Myocyte (in vitro differentiated cells): Measurements from ENCODE around the gene ST6GALNAC3. TPM values are rescaled to one million over a fixed set of nuclear protein-coding genes. Genes with fewer than 3 reads are reported as not detected.
"Not testable (repeated sequence)": the region's sequence is repeated elsewhere in the genome, so short reads cannot be mapped to it uniquely, and the experiment has no call there.

ENCODE experiments used
- DNase-seq: peaks from one replicate; pipeline ENCODE4 v3.0.0-alpha.2; 2012; ENCODE audit warnings: low read depth
- total RNA-seq: library from RNA; depleted of rRNA; stranded (reverse); fragments of >200 nt; gene quantifications from 2 replicates; pipeline ENCODE4 v1.2.3, GENCODE V29; 2014

ST6GALNAC3 gene
- total RNA-seq, 1 donor from 2014 or later: not detected

- no peak for DNase-seq
These were observed 31.7 kb downstream of the ST6GALNAC3 start for GRCh38 chr1:76106251-76106650.

DNA sequence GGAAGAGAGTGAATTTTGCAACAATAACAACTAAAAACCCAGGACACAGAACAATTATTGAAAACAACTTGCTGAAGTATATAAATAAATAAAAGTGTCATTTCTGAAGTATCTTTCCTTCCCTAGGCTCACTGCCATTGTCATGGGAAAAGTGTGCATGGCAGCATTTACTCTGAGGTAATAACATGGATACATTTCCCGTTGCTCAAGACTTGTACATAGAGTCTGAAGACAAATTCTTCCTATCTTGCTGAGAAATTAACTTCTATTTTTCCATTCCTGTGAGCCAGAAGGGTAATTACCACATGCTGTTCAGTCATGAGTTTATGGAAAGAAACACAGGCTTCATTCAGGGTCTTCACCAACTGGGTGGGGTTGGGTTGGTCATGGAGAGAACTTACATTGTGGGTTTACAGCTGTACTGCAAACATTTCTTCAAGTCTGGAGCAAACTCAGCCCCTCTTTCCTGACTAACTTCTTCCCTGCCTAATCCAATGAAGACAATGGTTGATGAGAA lies 32.2 kb downstream of the ST6GALNAC3 start:
- DNase-seq: no peak

DNA sequence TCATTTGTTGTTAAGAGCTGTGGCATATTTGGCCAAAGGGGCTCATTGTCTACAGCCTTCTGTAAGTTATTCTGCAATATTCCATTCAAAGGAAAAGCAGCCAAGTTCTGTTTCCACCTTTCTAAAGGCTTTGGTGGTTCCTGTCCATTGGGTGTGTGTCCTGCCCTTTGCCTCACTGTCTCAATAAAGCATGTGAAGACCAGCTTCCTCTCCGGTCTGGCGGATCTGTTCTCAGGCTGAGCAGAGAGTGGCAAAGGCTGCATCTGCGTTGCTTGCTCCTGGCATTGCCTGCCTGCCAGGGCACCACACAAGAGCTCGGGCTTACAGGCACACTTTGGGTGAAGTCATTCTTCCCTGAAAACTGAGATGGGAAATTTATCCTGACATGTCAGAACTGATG lies 34.9 kb downstream of the ST6GALNAC3 start:
- no peak for DNase-seq

GRCh38 chr1:76109901-76110560 lies 35.5 kb downstream of the ST6GALNAC3 start:
- DNase-seq: no peak

DNA sequence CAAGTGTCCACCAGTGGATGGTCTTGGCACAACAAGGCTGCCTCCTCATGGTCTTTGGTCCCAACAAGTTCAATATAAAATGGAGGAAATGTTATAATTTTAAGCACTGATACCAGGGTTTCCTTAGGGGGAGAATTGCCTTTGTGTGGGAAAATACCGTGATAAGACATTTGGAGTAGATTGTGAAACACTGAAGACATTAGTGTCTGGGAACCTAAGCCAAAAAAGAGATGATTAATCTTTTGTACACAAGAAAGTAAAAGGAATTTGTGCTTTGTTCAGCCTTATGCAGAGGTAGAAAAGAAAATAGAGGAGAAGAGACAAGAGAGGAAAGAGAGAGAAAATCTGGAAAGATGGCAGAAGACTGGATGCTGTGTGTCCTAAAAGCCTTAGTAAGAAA lies 36.1 kb downstream of the ST6GALNAC3 start:
- no peak for DNase-seq

- not testable (repeated sequence) for DNase-seq
These were observed 37.8 kb downstream of the ST6GALNAC3 start for GRCh38 chr1:76112321-76112720.

- no peak for DNase-seq
These were observed 38.9 kb downstream of the ST6GALNAC3 start for GRCh38 chr1:76113446-76113845.

GRCh38 chr1:76115171-76115570 lies 40.6 kb downstream of the ST6GALNAC3 start:
- DNase-seq: no peak

DNA sequence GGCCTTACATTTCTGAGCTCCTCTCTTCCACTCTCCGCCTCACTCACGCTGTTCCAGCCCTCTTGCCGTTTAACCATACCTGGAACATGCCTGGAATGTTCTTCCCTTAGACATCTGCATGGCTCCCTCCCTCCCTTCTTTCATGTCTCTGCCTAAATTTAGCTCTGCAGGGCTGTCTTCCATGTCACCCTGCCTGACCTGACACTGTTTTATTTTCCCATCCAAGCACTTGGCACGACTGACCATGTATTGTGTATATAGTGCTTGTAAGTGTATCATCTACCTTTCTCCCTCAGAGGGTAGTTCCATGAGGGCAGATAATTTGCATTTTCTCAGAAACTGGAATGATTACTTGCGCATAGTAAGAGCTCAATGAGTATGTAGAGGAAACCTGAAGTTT lies 47.3 kb downstream of the ST6GALNAC3 start:
- DNase-seq: no peak

DNA sequence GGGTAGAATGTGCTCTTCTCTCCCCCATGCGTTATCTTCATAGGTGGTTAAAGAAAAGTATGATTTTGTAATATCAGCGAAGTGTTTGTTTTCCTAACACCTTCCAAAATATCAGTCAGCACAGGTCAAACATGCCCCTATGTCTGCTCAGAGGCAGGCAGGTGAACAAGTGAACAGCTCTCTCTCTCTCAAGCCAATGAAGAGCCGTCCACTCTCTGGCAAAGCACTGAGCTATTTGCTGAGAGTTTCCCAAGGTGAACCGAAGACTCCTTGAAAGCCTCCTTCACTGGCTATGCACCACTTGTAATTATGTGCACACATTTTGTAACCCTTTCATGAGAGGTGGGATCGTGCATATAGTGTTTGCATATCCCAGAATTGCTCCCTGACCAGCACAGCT lies 47.7 kb downstream of the ST6GALNAC3 start:
- no peak for DNase-seq

- not testable (repeated sequence) for DNase-seq
These were observed 49.0 kb downstream of the ST6GALNAC3 start for GRCh38 chr1:76123411-76124064.

DNA sequence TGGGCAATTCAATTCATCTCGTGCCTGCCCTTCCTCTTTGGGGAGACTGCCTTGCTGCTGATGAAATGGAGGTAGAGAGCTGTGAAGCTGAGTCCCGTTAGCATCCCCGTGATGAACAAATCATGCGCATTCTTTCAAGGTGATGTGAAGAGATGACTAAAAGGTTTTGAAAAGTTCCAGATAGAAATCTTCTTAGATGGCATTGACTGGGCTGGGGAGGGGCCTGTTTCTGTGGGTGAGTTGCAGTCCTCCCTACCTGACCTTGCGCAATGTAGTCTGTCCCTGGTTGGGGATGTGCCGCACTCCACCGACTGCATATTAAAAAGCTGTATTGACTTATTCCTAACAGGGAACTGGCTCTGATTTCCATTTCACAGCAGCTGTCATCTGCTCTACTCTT lies 49.6 kb downstream of the ST6GALNAC3 start:
- no peak for DNase-seq

GRCh38 chr1:76125473-76126219 lies 51.1 kb downstream of the ST6GALNAC3 start:
- DNase-seq: no peak

- no peak for DNase-seq
These were observed 53.5 kb downstream of the ST6GALNAC3 start for GRCh38 chr1:76128096-76128495.

DNA sequence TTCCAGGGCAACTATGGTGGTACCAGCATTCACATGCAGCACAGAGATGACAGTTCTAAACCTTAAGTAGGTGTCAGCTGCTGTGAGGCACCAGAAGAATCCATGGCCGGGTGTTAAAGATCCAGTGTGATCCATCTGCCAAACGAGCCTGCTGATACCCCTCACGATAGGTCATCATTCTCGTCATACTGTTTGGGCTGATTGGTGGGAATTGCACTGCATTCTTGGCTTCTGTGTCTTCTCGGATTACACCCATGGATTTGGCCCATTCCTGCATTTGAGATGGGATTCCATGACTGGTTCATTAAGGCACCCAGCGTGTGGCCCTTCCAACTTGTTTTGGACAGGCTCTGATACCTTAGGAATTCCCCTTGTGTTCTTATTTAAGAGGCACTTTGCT lies 55.2 kb downstream of the ST6GALNAC3 start:
- no peak for DNase-seq

DNA sequence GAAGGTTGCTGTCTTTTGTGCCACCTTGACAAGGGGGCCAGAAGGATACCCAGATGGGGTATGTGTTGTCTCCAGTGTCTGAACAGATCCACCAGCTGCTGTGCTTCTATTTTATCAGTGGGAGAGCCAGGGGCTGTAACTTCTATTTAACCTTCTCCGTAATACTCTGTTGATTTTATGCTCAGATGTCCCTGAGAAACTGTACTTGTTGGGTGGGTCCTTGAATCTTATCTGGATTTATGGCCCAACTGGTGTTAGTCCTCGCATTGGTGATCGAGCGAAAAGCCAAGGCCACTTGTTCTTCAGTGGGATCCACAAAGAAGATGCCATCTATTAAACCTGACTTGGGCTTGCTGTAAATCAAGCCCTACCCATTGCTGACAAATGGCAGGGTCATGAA lies 56.4 kb downstream of the ST6GALNAC3 start:
- DNase-seq: no peak

GRCh38 chr1:76133977-76134376 lies 59.4 kb downstream of the ST6GALNAC3 start:
- no peak for DNase-seq

- DNase-seq: no peak
These were observed 61.3 kb downstream of the ST6GALNAC3 start for GRCh38 chr1:76135835-76136234.

GRCh38 chr1:76136894-76137293 lies 62.3 kb downstream of the ST6GALNAC3 start:
- DNase-seq: no peak

DNA sequence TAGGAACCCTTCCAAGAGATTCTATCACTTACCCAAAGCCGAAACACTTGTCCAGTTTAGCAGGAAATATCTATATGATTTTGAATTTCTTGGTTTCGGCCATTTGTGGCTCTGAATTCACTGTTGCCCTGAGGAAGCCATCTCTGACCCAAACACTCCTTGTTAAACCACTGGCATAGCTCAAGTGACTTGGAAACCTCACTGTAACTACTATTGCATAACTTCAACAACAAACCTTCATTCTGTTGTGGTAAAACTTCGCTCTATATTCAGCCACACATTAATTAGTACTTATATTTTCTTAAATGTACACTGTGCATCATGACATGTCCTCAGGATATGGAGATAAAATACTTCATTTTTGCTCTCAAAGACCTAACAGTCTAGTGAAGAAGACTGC lies 63.2 kb downstream of the ST6GALNAC3 start:
- DNase-seq: no peak

- no peak for DNase-seq
These were observed 63.7 kb downstream of the ST6GALNAC3 start for GRCh38 chr1:76138217-76138616.

GRCh38 chr1:76140227-76140626 lies 65.7 kb downstream of the ST6GALNAC3 start:
- no peak for DNase-seq
